Measurements from ENCODE around the gene MED13L.

Gene MED13L

DNA sequence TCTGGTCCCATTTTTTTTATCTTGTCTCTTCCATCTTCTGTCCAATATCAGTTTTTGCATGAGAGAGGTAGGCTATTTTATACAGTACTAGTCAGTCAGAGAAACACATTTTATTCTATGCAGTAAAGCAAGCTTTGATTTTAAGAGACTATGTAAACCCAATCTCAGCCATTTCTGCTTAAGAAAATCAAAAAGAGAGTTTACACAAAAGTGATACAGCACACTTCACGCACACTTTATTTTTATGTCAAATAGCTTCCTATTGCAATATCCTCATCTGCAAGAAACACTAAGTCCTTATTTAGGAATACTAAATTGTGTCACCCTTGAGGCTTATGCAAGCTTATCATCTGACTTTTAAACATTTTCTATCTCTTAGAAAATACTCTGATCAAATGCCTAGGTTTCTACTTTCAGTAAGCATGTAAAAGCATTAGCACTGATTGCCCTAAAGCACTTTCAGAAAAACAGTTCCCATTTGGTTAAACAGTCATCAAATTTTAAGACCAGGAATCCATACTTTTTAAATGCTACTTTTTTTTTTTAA is 78.3 kb downstream of the MED13L start:
- TF ChIP-seq, protein P1, sequence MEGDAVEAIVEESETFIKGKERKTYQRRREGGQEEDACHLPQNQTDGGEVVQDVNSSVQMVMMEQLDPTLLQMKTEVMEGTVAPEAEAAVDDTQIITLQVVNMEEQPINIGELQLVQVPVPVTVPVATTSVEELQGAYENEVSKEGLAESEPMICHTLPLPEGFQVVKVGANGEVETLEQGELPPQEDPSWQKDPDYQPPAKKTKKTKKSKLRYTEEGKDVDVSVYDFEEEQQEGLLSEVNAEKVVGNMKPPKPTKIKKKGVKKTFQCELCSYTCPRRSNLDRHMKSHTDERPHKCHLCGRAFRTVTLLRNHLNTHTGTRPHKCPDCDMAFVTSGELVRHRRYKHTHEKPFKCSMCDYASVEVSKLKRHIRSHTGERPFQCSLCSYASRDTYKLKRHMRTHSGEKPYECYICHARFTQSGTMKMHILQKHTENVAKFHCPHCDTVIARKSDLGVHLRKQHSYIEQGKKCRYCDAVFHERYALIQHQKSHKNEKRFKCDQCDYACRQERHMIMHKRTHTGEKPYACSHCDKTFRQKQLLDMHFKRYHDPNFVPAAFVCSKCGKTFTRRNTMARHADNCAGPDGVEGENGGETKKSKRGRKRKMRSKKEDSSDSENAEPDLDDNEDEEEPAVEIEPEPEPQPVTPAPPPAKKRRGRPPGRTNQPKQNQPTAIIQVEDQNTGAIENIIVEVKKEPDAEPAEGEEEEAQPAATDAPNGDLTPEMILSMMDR (IDR thresholded peaks at IDR 0.05; ENCODE audit: low read length, missing control alignments) = no peak
- H3K4me3 ChIP-seq (replicated peaks; ENCODE audit: low read depth, low read length) = no peak overlapping the region
- DNase-seq (ENCODE audit: low read depth) = no peak

DNA sequence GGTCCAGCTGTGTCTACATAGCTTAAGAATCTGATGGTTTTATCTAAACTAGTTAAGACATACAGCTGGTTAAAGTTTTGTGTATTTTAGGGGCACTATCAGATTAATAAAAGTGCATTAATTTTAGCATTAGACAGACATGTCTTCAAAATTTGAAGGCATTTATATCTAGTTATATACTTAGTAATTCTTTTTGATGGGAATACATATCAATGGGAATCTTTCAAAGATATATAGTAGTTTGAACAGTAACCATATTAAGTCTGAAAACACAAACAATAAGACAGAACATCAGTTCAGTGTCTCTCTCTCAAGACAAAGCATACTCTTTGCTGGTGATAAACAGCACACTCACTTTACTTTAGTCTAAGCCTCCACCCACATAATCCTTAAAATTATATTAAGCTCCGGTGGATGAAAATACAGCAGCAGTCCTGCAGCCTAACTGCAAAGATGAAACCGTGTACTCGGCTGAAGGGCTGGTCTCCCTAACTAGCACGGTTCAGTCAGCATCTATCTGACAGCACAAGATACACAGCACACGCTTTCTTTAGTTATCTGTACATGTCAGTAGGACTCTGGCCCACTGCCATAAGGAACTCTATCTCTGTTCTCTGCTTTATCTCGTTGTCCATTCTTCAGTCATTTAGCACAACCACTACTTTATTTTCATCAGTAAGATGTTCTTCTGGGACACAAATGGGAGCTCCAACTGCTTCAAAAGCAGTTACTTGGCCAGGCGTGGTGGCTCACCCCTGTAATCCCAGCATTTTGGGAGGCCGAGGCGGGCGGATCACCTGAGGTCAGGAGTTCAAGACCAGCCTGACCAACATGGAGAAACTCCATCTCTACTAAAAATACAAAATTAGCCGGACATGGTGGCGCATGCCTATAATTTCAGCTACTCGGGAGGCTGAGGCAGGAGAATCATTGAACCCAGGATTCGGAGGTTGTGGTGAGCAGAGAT is 80.5 kb downstream of the MED13L start:
- TF ChIP-seq, protein P1 (IDR thresholded peaks at IDR 0.05; ENCODE audit: low read length, missing control alignments) = no peak
- H3K4me3 ChIP-seq (replicated peaks; ENCODE audit: low read depth, low read length) = no peak overlapping the region
- peak; percentile 48 for DNase-seq (ENCODE audit: low read depth)

DNA sequence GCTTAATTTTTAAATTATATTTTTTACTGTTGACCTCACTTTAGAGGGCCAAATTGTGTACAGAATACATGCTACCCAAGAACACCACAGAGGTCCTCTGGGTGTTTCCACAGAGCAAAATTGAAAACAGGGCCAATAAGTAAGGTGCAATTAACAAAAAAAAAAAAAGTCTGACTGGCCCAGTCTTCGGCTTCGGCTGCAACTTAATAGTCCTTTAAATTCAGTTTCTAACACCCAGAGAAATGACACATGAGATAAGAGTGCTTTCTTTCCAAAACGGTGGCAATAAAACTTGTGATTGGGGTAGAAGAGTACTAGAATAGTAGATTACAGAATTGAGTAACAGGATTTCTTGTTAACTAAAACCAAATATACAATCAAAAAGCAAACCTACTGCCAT is 81.3 kb downstream of the MED13L start:
- TF ChIP-seq, protein P1 (IDR thresholded peaks at IDR 0.05; ENCODE audit: low read length, missing control alignments) = no peak
- no peak for DNase-seq (ENCODE audit: low read depth)
- H3K4me3 ChIP-seq (replicated peaks; ENCODE audit: low read depth, low read length) = no peak overlapping the region

DNA sequence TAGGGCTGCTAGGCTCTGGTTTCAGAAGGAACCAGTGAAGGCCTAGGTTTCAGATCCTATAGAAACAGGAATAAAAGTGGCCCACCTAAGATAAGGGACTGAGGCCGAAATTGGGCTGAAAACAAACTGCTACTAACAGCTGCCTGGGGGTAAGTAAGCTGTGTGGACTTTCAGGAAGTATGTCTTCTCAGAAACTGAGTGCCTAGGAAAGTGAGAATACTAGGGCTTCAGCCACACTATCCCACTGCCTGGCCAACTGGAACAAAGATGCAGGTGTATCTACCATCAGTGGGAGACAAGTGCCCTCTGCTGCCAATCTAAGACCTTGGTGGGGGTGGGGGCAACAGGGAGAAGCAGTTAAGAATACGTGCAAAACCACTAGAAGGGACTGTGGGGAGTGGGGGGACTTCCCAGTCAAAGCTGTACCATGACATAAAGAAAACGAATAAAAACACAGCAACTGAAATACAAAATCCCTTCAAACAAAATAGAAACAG is 82.5 kb downstream of the MED13L start:
- no peak overlapping the region for H3K4me3 ChIP-seq (replicated peaks; ENCODE audit: low read depth, low read length)
- DNase-seq (ENCODE audit: low read depth) = no peak
- TF ChIP-seq, protein P1 (IDR thresholded peaks at IDR 0.05; ENCODE audit: low read length, missing control alignments) = no peak

GRCh38 chr12:116189692-116190091 is 87.8 kb downstream of the MED13L start:
- no peak for DNase-seq (ENCODE audit: low read depth)
- H3K4me3 ChIP-seq (replicated peaks; ENCODE audit: low read depth, low read length) = no peak overlapping the region
- TF ChIP-seq, protein P1 (IDR thresholded peaks at IDR 0.05; ENCODE audit: low read length, missing control alignments) = no peak

- DNase-seq (ENCODE audit: low read depth) = no peak
- no peak overlapping the region for H3K4me3 ChIP-seq (replicated peaks; ENCODE audit: low read depth, low read length)
- TF ChIP-seq, protein P1 (IDR thresholded peaks at IDR 0.05; ENCODE audit: low read length, missing control alignments) = no peak
Measured at GRCh38 chr12:116188581-116188980, 88.9 kb downstream of the MED13L start.
